GM21526 (cell line): ENCODE results near the gene ADAMTS12.
"Not testable (repeated sequence)": the region's sequence is repeated elsewhere in the genome, so short reads cannot be mapped to it uniquely, and the experiment has no call there.

Experiments
- ATAC-seq: cut with Tn5 transposase; IDR thresholded peaks from one replicate; pipeline ENCODE4 v1.9.1; 2021; ENCODE audit warnings: moderate library complexity; ENCODE audit not compliant: unreplicated experiment, low FRiP score

The ADAMTS12 gene

DNA sequence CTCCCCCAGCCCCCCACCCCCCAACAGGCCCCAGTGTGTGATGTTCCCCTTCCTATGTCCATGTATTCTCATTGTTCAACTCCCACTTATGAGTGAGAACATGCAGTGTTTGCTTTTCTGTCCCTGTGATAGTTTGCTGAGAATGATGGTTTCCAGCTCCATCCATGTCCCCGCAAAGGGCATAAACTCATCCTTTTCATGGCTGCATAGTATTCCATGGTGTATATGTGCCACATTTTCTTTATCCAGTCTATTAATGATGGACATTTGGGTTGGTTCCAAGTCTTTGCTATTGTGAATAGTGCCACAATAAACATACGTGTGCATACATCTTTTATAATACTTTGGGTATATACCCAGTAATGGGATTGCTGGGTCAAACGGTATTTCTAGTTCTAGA lies 23.1 kb upstream of the ADAMTS12 start:
- ATAC-seq, result not testable (repeated sequence)

DNA sequence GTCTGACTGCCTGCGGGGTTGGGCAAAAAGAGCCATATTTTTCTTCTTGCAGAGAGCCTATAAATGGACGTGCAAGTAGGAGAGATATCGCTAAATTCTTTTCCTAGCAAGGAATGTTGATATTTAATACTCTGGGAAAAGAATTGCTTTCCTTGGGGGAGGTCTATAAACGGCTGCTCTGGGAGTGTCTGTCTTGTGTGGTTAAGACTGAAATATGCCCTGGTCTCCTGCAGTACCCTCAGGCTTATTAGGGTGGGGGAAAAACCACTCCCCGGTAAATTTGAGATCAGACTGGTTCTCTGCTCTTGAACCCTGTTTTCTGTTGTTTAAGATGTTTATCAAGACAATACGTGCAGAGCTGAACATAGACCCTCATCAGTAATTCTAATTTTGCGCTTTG lies 14.5 kb upstream of the ADAMTS12 start:
- not testable (repeated sequence) for ATAC-seq

DNA sequence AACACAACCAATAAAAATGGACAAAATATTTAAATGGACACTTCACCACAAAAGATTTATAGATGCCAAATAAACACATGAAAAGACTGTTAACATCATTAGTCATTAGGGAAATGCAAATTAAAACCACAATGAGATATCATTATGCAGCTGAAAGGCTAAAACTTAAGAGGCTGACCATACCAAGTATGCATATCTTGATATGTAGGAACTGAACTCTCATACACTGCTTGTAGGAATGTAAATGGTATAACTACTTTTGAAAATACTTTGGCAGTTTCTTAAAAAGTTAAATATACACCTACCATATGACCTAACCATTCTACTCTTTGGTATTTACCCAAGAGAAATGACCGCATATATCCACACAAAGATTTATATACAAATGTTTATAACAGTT lies 13.6 kb upstream of the ADAMTS12 start:
- no peak for ATAC-seq

- ATAC-seq, result no peak
These were observed 11.3 kb upstream of the ADAMTS12 start for GRCh38 chr5:33903118-33903517.

GRCh38 chr5:33901156-33901555 lies 9.4 kb upstream of the ADAMTS12 start:
- ATAC-seq, result no peak

GRCh38 chr5:33894566-33894965 lies 2.8 kb upstream of the ADAMTS12 start:
- ATAC-seq, result no peak

GRCh38 chr5:33892620-33893137 lies 889 bp upstream of the ADAMTS12 start:
- ATAC-seq, result no peak

DNA sequence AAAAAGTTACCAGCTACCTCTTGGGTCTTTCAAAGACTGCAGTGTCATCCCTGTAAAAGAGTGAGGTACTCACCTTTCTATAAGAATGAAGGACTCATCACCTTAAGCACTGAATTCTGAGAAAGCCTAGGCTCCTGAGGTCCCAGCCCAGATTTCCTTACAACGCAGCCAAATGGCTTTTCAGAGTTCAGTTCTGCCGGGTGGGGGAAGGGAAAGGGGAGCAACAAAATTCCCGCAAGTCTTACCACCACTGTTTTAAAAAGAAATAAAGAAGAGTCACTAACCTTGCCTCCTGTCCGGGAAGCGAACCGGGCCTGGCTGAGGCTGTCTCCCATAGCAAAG lies 373 bp downstream of the ADAMTS12 start:
- no peak for ATAC-seq

- no peak for ATAC-seq
These were observed 1.4 kb downstream of the ADAMTS12 start for GRCh38 chr5:33890131-33891032.

- no peak for ATAC-seq
These were observed 3.2 kb downstream of the ADAMTS12 start for GRCh38 chr5:33888587-33888986.

- ATAC-seq, result no peak
These were observed 4.5 kb downstream of the ADAMTS12 start for GRCh38 chr5:33887268-33887667.

GRCh38 chr5:33886283-33886682 lies 5.5 kb downstream of the ADAMTS12 start:
- ATAC-seq, result no peak

DNA sequence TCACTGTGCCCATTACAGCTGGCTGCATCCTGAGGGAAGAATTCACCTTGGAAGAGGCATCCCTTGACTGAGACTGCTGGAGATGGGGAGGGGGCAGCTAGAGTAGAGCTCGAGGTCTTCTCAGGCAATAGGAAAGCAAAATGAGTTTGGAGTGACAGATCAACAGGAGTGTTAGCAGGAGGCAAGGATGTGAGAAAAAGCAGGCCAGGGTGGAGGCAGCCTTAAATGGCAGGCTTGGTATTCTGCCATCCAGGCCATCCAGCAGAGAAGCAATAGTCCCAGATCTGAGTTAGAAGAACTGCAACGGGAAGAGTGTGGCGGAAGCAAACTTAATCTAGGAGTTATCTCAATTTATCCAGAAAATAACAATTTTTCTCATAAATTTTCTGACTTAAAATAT lies 6.1 kb downstream of the ADAMTS12 start:
- no peak for ATAC-seq

DNA sequence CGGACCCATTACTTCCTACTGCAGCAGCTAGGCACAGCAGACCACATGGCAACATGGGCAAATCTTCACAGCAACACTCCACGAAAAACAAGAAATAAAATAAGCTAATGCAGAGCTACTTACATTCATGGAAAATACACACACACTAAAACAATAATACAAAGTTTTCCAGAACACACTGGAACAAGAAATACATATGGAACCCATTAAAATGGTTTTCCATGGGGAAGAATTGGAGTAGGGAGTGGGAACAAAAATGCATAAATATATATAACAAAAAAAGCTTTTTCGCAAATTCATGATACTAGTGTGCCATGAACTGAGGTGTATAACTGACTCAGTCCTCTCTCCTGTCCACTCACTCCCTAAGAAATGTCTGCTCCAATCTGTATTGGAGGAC lies 8.3 kb downstream of the ADAMTS12 start:
- no peak for ATAC-seq

DNA sequence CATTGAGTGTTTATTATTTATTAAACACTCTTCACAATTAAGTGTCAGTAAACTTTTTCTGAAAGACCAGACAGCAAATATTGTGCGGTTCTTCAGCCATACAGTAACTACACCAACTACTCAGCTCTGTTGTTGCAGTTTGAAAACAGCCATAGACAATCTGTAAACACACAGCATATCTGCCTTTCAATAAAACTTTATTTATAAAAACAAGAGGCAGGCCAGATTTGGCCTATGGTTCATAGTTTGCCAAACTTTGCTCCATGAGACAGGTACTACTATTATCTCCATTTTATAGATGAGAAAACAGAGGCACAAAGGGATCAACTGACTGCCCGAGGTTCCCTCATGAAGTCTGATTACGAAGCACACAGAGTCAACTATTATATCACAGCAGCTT lies 11.5 kb downstream of the ADAMTS12 start:
- ATAC-seq, result no peak

DNA sequence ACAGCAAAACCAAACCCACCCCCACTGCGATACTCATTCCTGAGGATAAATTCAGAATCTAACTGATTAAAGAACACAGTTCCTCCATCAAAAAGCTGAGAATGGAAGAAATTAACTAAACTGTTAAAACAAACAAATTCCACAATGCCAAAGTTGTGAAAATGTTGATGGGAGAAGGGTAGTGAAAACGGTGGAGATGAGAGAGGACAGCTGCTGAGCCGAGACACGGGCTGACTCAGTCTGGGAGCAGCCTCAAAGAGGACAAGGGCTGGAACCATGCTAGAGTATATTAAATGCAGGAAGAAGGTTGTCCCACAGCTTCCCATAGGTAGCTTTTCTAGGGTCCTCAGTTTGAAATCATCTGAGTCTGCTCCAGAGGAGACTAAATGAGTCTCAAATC lies 14.3 kb downstream of the ADAMTS12 start:
- ATAC-seq, result no peak

GRCh38 chr5:33867241-33867640 lies 24.5 kb downstream of the ADAMTS12 start:
- ATAC-seq, result no peak

DNA sequence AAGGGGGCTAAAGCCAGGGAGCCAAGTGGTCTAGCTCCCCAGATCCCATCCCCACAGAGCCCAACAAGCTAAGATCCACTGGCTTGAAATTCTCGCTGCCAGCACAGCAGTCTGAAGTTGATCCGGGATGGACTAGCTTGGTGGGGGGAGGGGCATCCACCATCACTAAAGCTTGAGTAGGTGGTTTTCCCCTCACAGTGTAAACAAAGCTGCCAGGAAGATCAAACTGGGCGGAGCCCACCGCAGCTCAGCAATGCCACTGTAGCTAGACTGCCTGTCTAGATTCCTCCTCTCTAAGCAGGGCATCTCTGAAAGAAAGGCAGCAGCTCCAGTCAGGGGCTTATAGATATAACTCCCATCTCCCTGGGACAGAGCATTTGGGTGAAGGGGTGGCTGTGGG lies 32.6 kb downstream of the ADAMTS12 start:
- ATAC-seq, result not testable (repeated sequence)

DNA sequence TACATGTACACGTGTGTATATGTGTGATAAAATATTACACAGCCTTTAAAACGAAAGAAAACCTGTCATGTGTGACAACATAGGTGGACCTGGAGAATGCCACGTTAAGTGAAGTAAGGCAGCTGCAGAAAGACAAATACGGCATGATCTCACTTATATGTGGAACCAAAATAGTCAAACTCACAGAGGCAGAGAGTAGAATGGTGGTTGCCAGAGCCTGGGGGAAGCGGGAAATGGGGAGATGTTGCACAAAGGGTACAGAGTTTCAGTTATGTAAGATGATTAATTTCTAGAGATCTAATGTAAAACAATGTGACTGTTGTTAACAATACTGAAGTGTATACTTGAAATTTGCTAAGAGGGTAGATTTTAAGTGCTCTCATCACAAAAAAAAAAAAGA lies 34.8 kb downstream of the ADAMTS12 start:
- ATAC-seq, result peak; percentile 83

DNA sequence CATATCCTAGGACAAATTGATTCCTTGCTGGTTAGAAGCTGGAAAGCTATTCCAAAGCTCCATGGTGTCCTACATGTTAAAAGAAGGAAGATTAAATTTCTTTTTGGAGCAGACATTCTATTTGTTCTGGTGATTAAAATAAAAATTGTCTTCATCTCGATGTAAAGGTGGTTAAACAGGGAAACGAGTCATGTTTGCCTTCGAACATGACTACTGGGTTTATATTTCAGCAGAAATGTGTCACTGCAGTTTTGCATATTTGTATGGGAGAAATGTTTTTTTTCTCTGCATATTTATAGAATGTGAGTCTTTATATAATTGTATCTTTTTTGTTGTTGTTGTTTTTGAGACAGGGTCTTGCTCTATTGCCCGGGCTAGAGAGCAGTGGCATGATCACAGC lies 36.4 kb downstream of the ADAMTS12 start:
- ATAC-seq, result no peak

DNA sequence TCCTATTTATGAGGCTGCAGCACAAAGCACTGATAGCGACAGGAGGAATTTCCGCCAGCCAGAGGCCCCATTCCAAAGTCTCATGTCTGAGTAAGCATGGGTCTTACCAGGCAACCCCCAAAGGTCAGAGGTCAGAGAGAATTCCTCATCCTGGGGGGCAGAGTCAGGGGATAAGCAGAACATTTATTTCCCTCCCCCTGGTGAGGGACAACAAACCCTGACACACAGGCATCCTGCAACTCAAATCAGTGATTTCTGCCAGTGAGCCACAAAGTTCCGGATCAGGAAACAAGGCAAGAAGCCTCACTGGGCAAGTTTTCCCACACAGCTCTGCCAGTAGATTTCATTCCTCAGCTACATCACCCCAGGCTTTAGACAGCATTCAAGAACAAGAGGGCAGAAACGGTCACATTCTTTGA lies 37.0 kb downstream of the ADAMTS12 start:
- no peak for ATAC-seq

GRCh38 chr5:33852837-33853236 lies 39.0 kb downstream of the ADAMTS12 start:
- ATAC-seq, result no peak
